ENCODE measurements around the gene CHST8. TPM values are rescaled to one million over a fixed set of nuclear protein-coding genes. Genes with fewer than 3 reads are reported as not detected.
A peak's percentile ranks its signal among the peaks of the same experiment; 100 is the strongest.

CHST8 gene
- total RNA-seq, 1 donor: not detected

GRCh38 chr19:33580026-33580644 is 41.6 kb upstream of the CHST8 start:
- Histone ChIP-seq H3K36me3 (ENCODE audit: insufficient read depth, low read length) (no peaks in the 10 kb centered on the region), H4K20me1 (ENCODE audit: insufficient read depth, low read length) (no peaks in the 10 kb centered on the region), H3K4me1 (ENCODE audit: insufficient read depth, low read length) (no peaks in the 10 kb centered on the region), H2AFZ (ENCODE audit: low read length) (no peak overlapping the region), H3K4me2 (ENCODE audit: insufficient read depth, low read length) (no peak overlapping the region), H3K4me3 (ENCODE audit: insufficient read depth, low read length) (no peak overlapping the region), H3K27ac (ENCODE audit: low read depth, low read length) (no peak overlapping the region), H3K79me2 (ENCODE audit: insufficient read depth, low read length) (no peaks in the 10 kb centered on the region), H3K9me3 (ENCODE audit: low read depth, low read length) (no peaks in the 10 kb centered on the region), H3K27me3 (ENCODE audit: insufficient read depth, low read length) (no peaks in the 10 kb centered on the region)
- TF ChIP-seq CTCF (IDR thresholded peaks at IDR 0.05; ENCODE audit: extremely low read depth, low read depth, low read length): no peak
- DNase-seq (ENCODE audit: insufficient read length, low spot score, missing footprints): peak; percentile 68

- Histone ChIP-seq H3K4me1 (ENCODE audit: insufficient read depth, low read length) (no peaks in the 10 kb centered on the region), H3K79me2 (ENCODE audit: insufficient read depth, low read length) (no peaks in the 10 kb centered on the region)
- no peak for DNase-seq (ENCODE audit: insufficient read length, low spot score, missing footprints)
Measured at GRCh38 chr19:33580645-33581037, 41.1 kb upstream of the CHST8 start.

DNA sequence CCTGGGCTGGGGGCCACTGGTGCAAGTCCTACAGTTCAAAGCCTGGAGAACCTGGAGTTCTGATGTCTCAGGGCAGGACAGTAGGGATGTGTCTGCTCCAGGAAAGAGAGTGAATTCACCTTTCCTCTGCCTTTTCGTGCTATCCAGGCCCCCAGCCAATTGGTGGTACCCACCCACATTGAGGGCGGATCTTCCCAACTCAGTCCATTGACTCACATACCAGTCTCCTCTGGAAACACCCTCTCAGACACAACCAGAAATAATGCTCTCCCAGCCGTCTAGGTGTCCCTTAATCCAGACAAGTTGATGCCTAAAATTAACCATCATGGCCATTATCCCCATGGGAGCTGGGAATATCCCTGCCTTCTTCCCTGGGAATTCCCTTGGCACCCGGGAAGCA is 38.8 kb upstream of the CHST8 start:
- no peaks in the 10 kb centered on the region for H3K79me2 ChIP-seq (ENCODE audit: insufficient read depth, low read length)
- H3K4me2 ChIP-seq (ENCODE audit: insufficient read depth, low read length): no peak overlapping the region
- H3K4me3 ChIP-seq (ENCODE audit: insufficient read depth, low read length): no peak overlapping the region
- no peaks in the 10 kb centered on the region for H3K9me3 ChIP-seq (ENCODE audit: low read depth, low read length)
- H3K36me3 ChIP-seq (ENCODE audit: insufficient read depth, low read length): no peaks in the 10 kb centered on the region
- no peaks in the 10 kb centered on the region for H3K27me3 ChIP-seq (ENCODE audit: insufficient read depth, low read length)
- no peaks in the 10 kb centered on the region for H3K4me1 ChIP-seq (ENCODE audit: insufficient read depth, low read length)
- H3K27ac ChIP-seq (ENCODE audit: low read depth, low read length): no peak overlapping the region
- no peaks in the 10 kb centered on the region for H4K20me1 ChIP-seq (ENCODE audit: insufficient read depth, low read length)
- no peak for TF ChIP-seq CTCF (IDR thresholded peaks at IDR 0.05; ENCODE audit: extremely low read depth, low read depth, low read length)
- no peak for DNase-seq (ENCODE audit: insufficient read length, low spot score, missing footprints)
- no peak overlapping the region for H2AFZ ChIP-seq (ENCODE audit: low read length)

More at GRCh38 chr19:33580645-33581037, 41.1 kb upstream of the CHST8 start:
- Histone ChIP-seq H3K4me2 (ENCODE audit: insufficient read depth, low read length) (no peak overlapping the region), H3K36me3 (ENCODE audit: insufficient read depth, low read length) (no peaks in the 10 kb centered on the region), H3K27me3 (ENCODE audit: insufficient read depth, low read length) (no peaks in the 10 kb centered on the region), H3K9me3 (ENCODE audit: low read depth, low read length) (no peaks in the 10 kb centered on the region), H3K27ac (ENCODE audit: low read depth, low read length) (no peak overlapping the region), H2AFZ (ENCODE audit: low read length) (no peak overlapping the region), H3K4me3 (ENCODE audit: insufficient read depth, low read length) (no peak overlapping the region), H4K20me1 (ENCODE audit: insufficient read depth, low read length) (no peaks in the 10 kb centered on the region)
- no peak for TF ChIP-seq CTCF (IDR thresholded peaks at IDR 0.05; ENCODE audit: extremely low read depth, low read depth, low read length)

DNA sequence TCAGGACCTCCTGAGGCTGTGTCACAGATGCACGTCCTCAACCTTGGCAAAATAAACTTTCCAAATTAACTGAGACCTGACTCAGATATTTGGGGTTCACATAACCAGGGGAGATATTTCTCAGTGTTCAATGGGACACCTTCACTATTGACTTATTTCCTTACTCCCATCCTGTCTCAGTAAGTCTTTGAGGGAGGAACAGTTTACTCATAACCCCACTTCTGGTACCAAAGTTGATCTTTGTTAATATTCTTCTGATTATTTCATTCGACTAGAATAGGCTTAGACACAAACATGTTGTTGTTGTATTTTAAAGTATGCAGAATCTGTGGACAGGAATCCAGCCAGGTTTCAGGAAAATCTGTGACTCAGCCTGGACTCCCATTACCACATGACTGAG is 34.6 kb upstream of the CHST8 start:
- Histone ChIP-seq H3K4me1 (ENCODE audit: insufficient read depth, low read length) (no peaks in the 10 kb centered on the region), H3K9me3 (ENCODE audit: low read depth, low read length) (no peaks in the 10 kb centered on the region), H3K27me3 (ENCODE audit: insufficient read depth, low read length) (no peaks in the 10 kb centered on the region), H3K4me2 (ENCODE audit: insufficient read depth, low read length) (no peak overlapping the region), H2AFZ (ENCODE audit: low read length) (no peak overlapping the region), H4K20me1 (ENCODE audit: insufficient read depth, low read length) (no peaks in the 10 kb centered on the region), H3K79me2 (ENCODE audit: insufficient read depth, low read length) (no peaks in the 10 kb centered on the region), H3K27ac (ENCODE audit: low read depth, low read length) (no peak overlapping the region), H3K36me3 (ENCODE audit: insufficient read depth, low read length) (no peaks in the 10 kb centered on the region), H3K4me3 (ENCODE audit: insufficient read depth, low read length) (no peak overlapping the region)
- DNase-seq (ENCODE audit: insufficient read length, low spot score, missing footprints): no peak
- TF ChIP-seq CTCF (IDR thresholded peaks at IDR 0.05; ENCODE audit: extremely low read depth, low read depth, low read length): no peak

All from osteoblast (primary cell).